Fibroblast of lung (primary cell): ENCODE measurements around the gene PRKAG1.

Experiments
- EZH2 ChIP-seq: IDR thresholded peaks from 2 replicates; pipeline ENCODE4 v1.5.1; 2012; ENCODE audit warnings: low read length, control low read depth, mild to moderate bottlenecking; ENCODE audit errors: missing control alignments
- TF ChIP-seq, protein P1 (sequence below), 2 donors: IDR thresholded peaks in 1 of 2; conservative IDR thresholded peaks in 1 of 2; 1 replicate in 1 of 2; 2 replicates in 1 of 2; pipeline ENCODE4 v1.5.1; 2011 to 2012; ENCODE audit warnings: low read length in 2 of 2, control low read depth in 1 of 2, inconsistent platforms in 1 of 2, low read depth in 1 of 2, mild to moderate bottlenecking in 1 of 2

DNA sequence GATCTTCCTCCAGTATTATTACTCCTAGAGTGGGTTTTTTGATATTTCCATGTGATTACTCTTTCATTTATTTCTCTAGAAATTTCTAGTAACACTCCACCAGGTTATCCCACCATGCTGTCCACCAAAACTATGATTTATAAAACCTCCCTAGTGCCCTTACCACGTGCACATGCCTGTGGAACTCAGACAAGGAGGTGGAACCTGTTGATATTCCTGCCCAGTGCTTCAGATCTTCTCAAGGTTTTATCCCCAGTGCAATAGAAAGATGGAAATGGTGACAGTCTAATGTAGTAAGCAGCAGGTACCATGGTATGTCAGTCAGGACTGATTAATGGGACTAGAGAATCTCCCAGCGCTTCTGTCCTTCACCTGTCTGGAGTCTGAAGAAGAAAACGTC lies 57.7 kb downstream of the PRKAG1 start:
- TF ChIP-seq EZH2, result no peak
- TF ChIP-seq, protein P1, sequence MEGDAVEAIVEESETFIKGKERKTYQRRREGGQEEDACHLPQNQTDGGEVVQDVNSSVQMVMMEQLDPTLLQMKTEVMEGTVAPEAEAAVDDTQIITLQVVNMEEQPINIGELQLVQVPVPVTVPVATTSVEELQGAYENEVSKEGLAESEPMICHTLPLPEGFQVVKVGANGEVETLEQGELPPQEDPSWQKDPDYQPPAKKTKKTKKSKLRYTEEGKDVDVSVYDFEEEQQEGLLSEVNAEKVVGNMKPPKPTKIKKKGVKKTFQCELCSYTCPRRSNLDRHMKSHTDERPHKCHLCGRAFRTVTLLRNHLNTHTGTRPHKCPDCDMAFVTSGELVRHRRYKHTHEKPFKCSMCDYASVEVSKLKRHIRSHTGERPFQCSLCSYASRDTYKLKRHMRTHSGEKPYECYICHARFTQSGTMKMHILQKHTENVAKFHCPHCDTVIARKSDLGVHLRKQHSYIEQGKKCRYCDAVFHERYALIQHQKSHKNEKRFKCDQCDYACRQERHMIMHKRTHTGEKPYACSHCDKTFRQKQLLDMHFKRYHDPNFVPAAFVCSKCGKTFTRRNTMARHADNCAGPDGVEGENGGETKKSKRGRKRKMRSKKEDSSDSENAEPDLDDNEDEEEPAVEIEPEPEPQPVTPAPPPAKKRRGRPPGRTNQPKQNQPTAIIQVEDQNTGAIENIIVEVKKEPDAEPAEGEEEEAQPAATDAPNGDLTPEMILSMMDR (conservative IDR thresholded peaks at IDR 0.05 in 1 of 2, IDR thresholded peaks at IDR 0.05 in 1 of 2; ENCODE audit: low read depth in 1 of 2, low read length in 2 of 2), result no peak
